CD14-positive monocyte (primary cell): ENCODE data around the gene ENPP6. TPM values are rescaled to one million over a fixed set of nuclear protein-coding genes. Genes with fewer than 3 reads are reported as not detected.

ENCODE experiments used
- DNase-seq, 3 donors: peaks; one replicate each; pipeline ENCODE4 v3.0.0-alpha.2; 2011 to 2022
- H2AFZ ChIP-seq: 2 replicates; pipeline ENCODE4 v1.6.0; 2012; ENCODE audit warnings: mild to moderate bottlenecking, low read depth, low read length, inconsistent platforms; ENCODE audit not compliant: insufficient read depth, poor library complexity, severe bottlenecking
- H3K27ac ChIP-seq, 2 donors: 1 replicate in 1 of 2; 2 replicates in 1 of 2; pipeline ENCODE4 v1.5.1; 2012 to 2013; ENCODE audit warnings: low read length in 2 of 2, control low read depth in 1 of 2, inconsistent platforms in 1 of 2, low read depth in 1 of 2, mild to moderate bottlenecking in 1 of 2
- H3K27me3 ChIP-seq, 2 donors: one replicate each; pipeline versions ENCODE4 v1.6.0 to v1.6.1; 2011 to 2013; ENCODE audit warnings: low read length in 2 of 2; ENCODE audit not compliant: control insufficient read depth in 2 of 2, insufficient read depth in 2 of 2
- H3K36me3 ChIP-seq, 2 donors: replicated peaks in 1 of 2; 1 replicate in 1 of 2; 2 replicates in 1 of 2; pipeline versions ENCODE4 v1.5.1 to v1.6.1; 2012 to 2013; ENCODE audit warnings: low read length in 2 of 2, control low read depth in 1 of 2, inconsistent platforms in 1 of 2, mild to moderate bottlenecking in 1 of 2; ENCODE audit not compliant: insufficient read depth in 2 of 2, control insufficient read depth in 1 of 2
- H3K4me1 ChIP-seq, 2 donors: 1 replicate in 1 of 2; 2 replicates in 1 of 2; pipeline versions ENCODE4 v1.5.1 to v1.6.1; 2012 to 2013; ENCODE audit warnings: low read length in 2 of 2, control low read depth in 1 of 2, inconsistent platforms in 1 of 2, mild to moderate bottlenecking in 1 of 2, moderate library complexity in 1 of 2; ENCODE audit not compliant: insufficient read depth in 2 of 2, control insufficient read depth in 1 of 2
- H3K4me2 ChIP-seq: replicated peaks from 2 replicates; pipeline ENCODE3; 2012; ENCODE audit warnings: low read length, moderate library complexity, mild to moderate bottlenecking; ENCODE audit not compliant: poor library complexity, severe bottlenecking; ENCODE audit errors: extremely low read depth
- H3K4me3 ChIP-seq, 3 experiments: fragments of 200-600 bp in 1 of 3; sonication (generic) in 1 of 3; replicated peaks in 1 of 3; 1 replicate in 2 of 3; 2 replicates in 1 of 3; pipeline ENCODE4 v1.5.1; 2011 to 2013; ENCODE audit warnings: low read length in 3 of 3, mild to moderate bottlenecking in 3 of 3, control low read depth in 2 of 3, low read depth in 2 of 3, inconsistent platforms in 1 of 3, moderate library complexity in 1 of 3
- H3K79me2 ChIP-seq: 2 replicates; pipeline ENCODE4 v1.6.0; 2012; ENCODE audit warnings: mild to moderate bottlenecking, control low read depth, inconsistent platforms, low read length, moderate library complexity; ENCODE audit not compliant: insufficient read depth
- H3K9ac ChIP-seq: 2 replicates; pipeline ENCODE4 v1.6.0; 2017; ENCODE audit warnings: low read length, mild to moderate bottlenecking; ENCODE audit not compliant: insufficient read depth, poor library complexity, severe bottlenecking
- H3K9me3 ChIP-seq, 2 donors: replicated peaks in 1 of 2; 1 replicate in 1 of 2; 2 replicates in 1 of 2; pipeline versions ENCODE4 v1.5.1 to v1.6.1; 2012 to 2013; ENCODE audit warnings: low read length in 2 of 2, control low read depth in 1 of 2; ENCODE audit not compliant: control insufficient read depth in 1 of 2, insufficient read depth in 1 of 2
- H4K20me1 ChIP-seq: 2 replicates; pipeline ENCODE4 v1.6.0; 2012; ENCODE audit warnings: mild to moderate bottlenecking, low read length, control low read depth, moderate library complexity; ENCODE audit not compliant: insufficient read depth
- H3K27ac Mint-ChIP-seq, 7 donors: one replicate each; pipeline ENCODE4 v1.8.0; 2020; ENCODE audit warnings: mild to moderate bottlenecking in 7 of 7, mixed read lengths in 7 of 7, moderate library complexity in 6 of 7, inconsistent platforms in 2 of 7
- H3K27me3 Mint-ChIP-seq, 3 donors: one replicate each; pipeline ENCODE4 v1.8.0; 2021 to 2022; ENCODE audit warnings: low read depth in 3 of 3, mild to moderate bottlenecking in 3 of 3, mixed read lengths in 3 of 3, moderate library complexity in 3 of 3, inconsistent platforms in 1 of 3
- H3K36me3 Mint-ChIP-seq, 2 donors: one replicate each; pipeline ENCODE4 v1.8.0; 2020; ENCODE audit warnings: mixed read lengths in 2 of 2, inconsistent platforms in 1 of 2, mild to moderate bottlenecking in 1 of 2
- H3K4me1 Mint-ChIP-seq: one replicate; pipeline ENCODE4 v1.8.0; 2020; ENCODE audit warnings: mild to moderate bottlenecking, mixed read lengths
- H3K4me3 Mint-ChIP-seq, 2 donors: one replicate each; pipeline ENCODE4 v1.8.0; 2020; ENCODE audit warnings: mild to moderate bottlenecking in 2 of 2, mixed read lengths in 2 of 2, moderate library complexity in 1 of 2
- H3K9me3 Mint-ChIP-seq, 7 donors: one replicate each; pipeline ENCODE4 v1.8.0; 2020 to 2022; ENCODE audit warnings: mixed read lengths in 7 of 7, mild to moderate bottlenecking in 6 of 7, moderate library complexity in 6 of 7, inconsistent platforms in 2 of 7
- CTCF ChIP-seq: fragments of 200-600 bp; IDR thresholded peaks from one replicate; pipeline ENCODE4 v1.8.0; 2022; ENCODE audit warnings: antibody characterized with exemption, mild to moderate bottlenecking
- WGBS: methylation state at CpG from one replicate; pipeline ENCODE4 v1.1.5; 2013; ENCODE audit warnings: missing lambda C conversion rate; ENCODE audit not compliant: insufficient coverage; 5-methylcytosine and 5-hydroxymethylcytosine counted together
- intact Hi-C, 2 donors: fragments of 100-400 bp; cut with micrococcal nuclease; formaldehyde crosslinking; loops; one replicate each; pipeline versions ENCODE4 v1.15.0 to v1.15.1; 2023
- polyA plus RNA-seq, 3 donors: library from polyadenylated mRNA; depleted of rRNA in 1 of 3; unstranded in 2 of 3; stranded (reverse) in 1 of 3; fragments of 300-500 nt in 2 of 3; fragments of >200 nt in 1 of 3; fragmentation: Illumina TruSeq in 2 of 3; gene quantifications; 1 replicate in 2 of 3; 2 replicates in 1 of 3; pipeline ENCODE4 v1.2.3, GENCODE V29; 2012 to 2021

The ENPP6 gene
- polyA plus RNA-seq, 3 donors, result 0.05 TPM; not detected in 2

- H3K4me1 Mint-ChIP-seq, result no peaks in the 10 kb centered on the region
- WGBS, result 75% methylated on average over 2 of the region's 3 CpGs
Measured at GRCh38 chr4:184090571-184090970, 127.1 kb downstream of the ENPP6 start.

GRCh38 chr4:184080674-184081073 lies 137.0 kb downstream of the ENPP6 start:
- H2AFZ ChIP-seq, result no peak overlapping the region
- H3K4me1 Mint-ChIP-seq, result no peaks in the 10 kb centered on the region
- H4K20me1 ChIP-seq, result no peaks in the 10 kb centered on the region
- no peak overlapping the region for H3K27ac Mint-ChIP-seq
- H3K4me1 ChIP-seq, result no peaks in the 10 kb centered on the region
- H3K9ac ChIP-seq, result no peak overlapping the region
- no peak for TF ChIP-seq CTCF
- DNase-seq, result no peak
- H3K4me3 ChIP-seq, result no peak overlapping the region
- no peaks in the 10 kb centered on the region for H3K36me3 ChIP-seq
- intact Hi-C loops, result no loop called here
- no peaks in the 10 kb centered on the region for H3K79me2 ChIP-seq
- no peaks in the 10 kb centered on the region for H3K36me3 Mint-ChIP-seq
- H3K27me3 Mint-ChIP-seq, result peaks cover 0 to 11% (median 2%) of the 10 kb centered on the region in 3 donors
- WGBS, result 66% methylated on average over 5 of the region's 8 CpGs
- no peaks in the 10 kb centered on the region for H3K9me3 ChIP-seq
- no peak overlapping the region for H3K4me3 Mint-ChIP-seq
- no peaks in the 10 kb centered on the region for H3K27me3 ChIP-seq
- H3K4me2 ChIP-seq, result no peak overlapping the region
- H3K27ac ChIP-seq, result no peak overlapping the region
- peaks cover 0 to 9% (median 7%) of the 10 kb centered on the region in 7 donors for H3K9me3 Mint-ChIP-seq

More at GRCh38 chr4:184090571-184090970, 127.1 kb downstream of the ENPP6 start:
- Histone ChIP-seq H3K27me3 (no peaks in the 10 kb centered on the region), H3K4me1 (no peaks in the 10 kb centered on the region), H3K36me3 (no peaks in the 10 kb centered on the region), H4K20me1 (no peaks in the 10 kb centered on the region), H2AFZ (no peak overlapping the region), H3K4me2 (no peak overlapping the region), H3K9me3 (no peaks in the 10 kb centered on the region), H3K9ac (no peak overlapping the region), H3K4me3 (no peak overlapping the region), H3K79me2 (no peaks in the 10 kb centered on the region), H3K27ac (no peak overlapping the region)
- no peak overlapping the region for H3K4me3 Mint-ChIP-seq
- DNase-seq, result no peak
- peaks cover 0 to 7% (median 2%) of the 10 kb centered on the region in 7 donors for H3K9me3 Mint-ChIP-seq
- peaks cover 2 to 11% (median 6%) of the 10 kb centered on the region in 3 donors for H3K27me3 Mint-ChIP-seq
- no peak for TF ChIP-seq CTCF
- H3K36me3 Mint-ChIP-seq, result no peaks in the 10 kb centered on the region
- intact Hi-C loops, result no loop called here
- no peak overlapping the region for H3K27ac Mint-ChIP-seq
